Caco-2 (cell line): ENCODE results near the gene RNLS. TPM values are rescaled to one million over a fixed set of nuclear protein-coding genes. Genes with fewer than 3 reads are reported as not detected.

Source experiments
- BruUV-seq: library from RNA; stranded (reverse); fragments of 400-500 nt; replicated peaks from 2 replicates; lab custom pipeline; 2021; lab: Mats Ljungman, UMichigan
- CTCF ChIA-PET: fragments of 300-600 bp; sonication (Branson Sonifier 250); formaldehyde crosslinking; loops from one replicate; lab custom pipeline; 2022; ENCODE audit warnings: antibody characterized with exemption; lab: Charles Lee
- POLR2A ChIA-PET: fragments of 300-600 bp; sonication (Branson Sonifier 250); formaldehyde crosslinking; loops from one replicate; lab custom pipeline; 2022; ENCODE audit warnings: antibody characterized with exemption; lab: Charles Lee
- DNase-seq, 2 experiments: peaks; one replicate each; pipeline versions ENCODE4 v3.0.0 to v3.0.0-alpha.2; 2020 to 2022
- H3K27me3 ChIP-seq: replicated peaks from 2 replicates; pipeline ENCODE4 v1.6.0; 2011; ENCODE audit warnings: low read length; ENCODE audit not compliant: control insufficient read depth, insufficient read depth
- H3K36me3 ChIP-seq: 2 replicates; pipeline ENCODE4 v1.5.1; 2011; ENCODE audit warnings: low read length; ENCODE audit not compliant: control insufficient read depth, insufficient read depth
- H3K4me1 ChIP-seq: fragments of 250-450 bp; sonication (Bioruptor Pico); 2 replicates; pipeline ENCODE4 v1.5.1; 2020; ENCODE audit warnings: mild to moderate bottlenecking
- H3K4me3 ChIP-seq: 2 replicates; pipeline ENCODE4 v1.5.1; 2011; ENCODE audit warnings: low read depth, mild to moderate bottlenecking, control low read depth, low read length
- H3K9me3 ChIP-seq: fragments of 250-450 bp; sonication (Bioruptor Pico); 2 replicates; pipeline ENCODE4 v1.5.1; 2020; ENCODE audit warnings: mild to moderate bottlenecking, moderate library complexity
- H3K27ac Mint-ChIP-seq: one replicate; pipeline ENCODE4 v1.8.0; 2022; ENCODE audit warnings: mixed read lengths; ENCODE audit not compliant: unreplicated experiment
- H3K27me3 Mint-ChIP-seq: one replicate; pipeline ENCODE4 v1.8.0; 2022; ENCODE audit warnings: mixed read lengths; ENCODE audit not compliant: insufficient read depth, unreplicated experiment
- H3K36me3 Mint-ChIP-seq: one replicate; pipeline ENCODE4 v1.8.0; 2022; ENCODE audit warnings: mild to moderate bottlenecking, mixed read lengths; ENCODE audit not compliant: insufficient read depth, unreplicated experiment
- H3K4me1 Mint-ChIP-seq: one replicate; pipeline ENCODE4 v1.8.0; 2022; ENCODE audit warnings: low read depth, mixed read lengths; ENCODE audit not compliant: unreplicated experiment
- H3K4me3 Mint-ChIP-seq: one replicate; pipeline ENCODE4 v1.8.0; 2022; ENCODE audit warnings: mild to moderate bottlenecking, moderate library complexity, mixed read lengths; ENCODE audit not compliant: unreplicated experiment
- H3K9me3 Mint-ChIP-seq: one replicate; pipeline ENCODE4 v1.8.0; 2022; ENCODE audit warnings: mixed read lengths; ENCODE audit not compliant: unreplicated experiment
- CTCF ChIP-seq, 2 experiments: fragments of 200-600 bp in 1 of 2; IDR thresholded peaks; 1 replicate in 1 of 2; 2 replicates in 1 of 2; pipeline versions ENCODE4 v1.5.1 to v1.8.0; 2011 to 2022; ENCODE audit warnings: antibody characterized with exemption in 1 of 2, control low read depth in 1 of 2, inconsistent platforms in 1 of 2, low read depth in 1 of 2, low read length in 1 of 2, mild to moderate bottlenecking in 1 of 2, moderate library complexity in 1 of 2; ENCODE audit not compliant: insufficient read depth in 1 of 2, severe bottlenecking in 1 of 2, unreplicated experiment in 1 of 2
- intact Hi-C: fragments of 100-400 bp; cut with micrococcal nuclease; formaldehyde crosslinking; loops from one replicate; pipeline ENCODE4 v1.10.0; 2022; ENCODE audit not compliant: unreplicated experiment
- total RNA-seq: library from RNA; stranded (reverse); gene quantifications from 2 replicates; pipeline ENCODE4 v1.2.3, GENCODE V29; 2022

Gene RNLS
- total RNA-seq, 1 experiment from 2014 or later, result 5.7 TPM

GRCh38 chr10:88288320-88289059, 294.6 kb downstream of the RNLS start:
- H3K4me1 ChIP-seq, result no peaks in the 10 kb centered on the region
- Mint-ChIP-seq H3K27ac (no peak overlapping the region), H3K36me3 (no peaks in the 10 kb centered on the region), H3K4me1 (no peaks in the 10 kb centered on the region), H3K4me3 (no peak overlapping the region), H3K27me3 (no peaks in the 10 kb centered on the region), H3K9me3 (no peaks in the 10 kb centered on the region)
- ChIA-PET CTCF (no interaction called here), POLR2A (no interaction called here)
- H3K9me3 ChIP-seq, result no peaks in the 10 kb centered on the region
- intact Hi-C loops, result no loop called here
- H3K27me3 ChIP-seq, result no peaks in the 10 kb centered on the region
- no TSS peak for BruUV-seq
- H3K4me3 ChIP-seq, result no peak overlapping the region
- DNase-seq, result no peak
- TF ChIP-seq CTCF (IDR thresholded peaks at IDR 0.05; ENCODE audit: insufficient read depth in 1 of 2, low read depth in 1 of 2, low read length in 1 of 2, severe bottlenecking in 1 of 2, unreplicated experiment in 1 of 2), result no peak
- H3K36me3 ChIP-seq, result no peaks in the 10 kb centered on the region

GRCh38 chr10:88286030-88286429, 297.1 kb downstream of the RNLS start:
- H3K27me3 Mint-ChIP-seq, result no peaks in the 10 kb centered on the region
- no peaks in the 10 kb centered on the region for H3K27me3 ChIP-seq
- no peaks in the 10 kb centered on the region for H3K36me3 Mint-ChIP-seq
- ChIA-PET POLR2A (no interaction called here), CTCF (no interaction called here)
- intact Hi-C loops, result no loop called here
- H3K9me3 Mint-ChIP-seq, result no peaks in the 10 kb centered on the region
- no peaks in the 10 kb centered on the region for H3K36me3 ChIP-seq
- H3K4me3 Mint-ChIP-seq, result no peak overlapping the region
- no peak for TF ChIP-seq CTCF (IDR thresholded peaks at IDR 0.05; ENCODE audit: insufficient read depth in 1 of 2, low read depth in 1 of 2, low read length in 1 of 2, severe bottlenecking in 1 of 2, unreplicated experiment in 1 of 2)
- H3K27ac Mint-ChIP-seq, result no peak overlapping the region
- no peaks in the 10 kb centered on the region for H3K4me1 Mint-ChIP-seq
- H3K9me3 ChIP-seq, result no peaks in the 10 kb centered on the region
- DNase-seq, result no peak
- no TSS peak for BruUV-seq
- H3K4me1 ChIP-seq, result no peaks in the 10 kb centered on the region
- no peak overlapping the region for H3K4me3 ChIP-seq

GRCh38 chr10:88281592-88282347, 301.3 kb downstream of the RNLS start:
- no peaks in the 10 kb centered on the region for H3K36me3 Mint-ChIP-seq
- no peaks in the 10 kb centered on the region for H3K9me3 Mint-ChIP-seq
- no peak overlapping the region for H3K27ac Mint-ChIP-seq
- no peak for DNase-seq
- Histone ChIP-seq H3K36me3 (no peaks in the 10 kb centered on the region), H3K4me3 (no peak overlapping the region), H3K27me3 (no peaks in the 10 kb centered on the region), H3K4me1 (no peaks in the 10 kb centered on the region), H3K9me3 (no peaks in the 10 kb centered on the region; the same call in 1 of the 2 replicates)
- H3K4me3 Mint-ChIP-seq, result no peak overlapping the region
- CTCF ChIA-PET, result no interaction called here
- no peak for TF ChIP-seq CTCF (IDR thresholded peaks at IDR 0.05; ENCODE audit: insufficient read depth in 1 of 2, low read depth in 1 of 2, low read length in 1 of 2, severe bottlenecking in 1 of 2, unreplicated experiment in 1 of 2)
- no TSS peak for BruUV-seq
- intact Hi-C loops, result no loop called here
- POLR2A ChIA-PET, result no interaction called here
- no peaks in the 10 kb centered on the region for H3K27me3 Mint-ChIP-seq
- H3K4me1 Mint-ChIP-seq, result no peaks in the 10 kb centered on the region
